HTR-8/SVneo (cell line): ENCODE data around the gene LDLRAD4.
A peak's percentile ranks its signal among the peaks of the same experiment; 100 is the strongest.

Source experiments
- DNase-seq: peaks from one replicate; pipeline ENCODE4 v3.0.0; 2011; ENCODE audit warnings: low spot score, mixed read lengths; ENCODE audit not compliant: insufficient read length
- FAIRE-seq: peaks from 2 replicates; lab custom pipeline; 2011; peaks lifted over from hg19 to GRCh38; lab: Jason Lieb, UNC

LDLRAD4 gene

GRCh38 chr18:13435586-13436333 lies 217.2 kb downstream of the LDLRAD4 start:
- FAIRE-seq: no peak
- DNase-seq: peak; percentile 40

- FAIRE-seq (no peak), DNase-seq (no peak)
Measured at GRCh38 chr18:13436576-13436975, 218.0 kb downstream of the LDLRAD4 start.

DNA sequence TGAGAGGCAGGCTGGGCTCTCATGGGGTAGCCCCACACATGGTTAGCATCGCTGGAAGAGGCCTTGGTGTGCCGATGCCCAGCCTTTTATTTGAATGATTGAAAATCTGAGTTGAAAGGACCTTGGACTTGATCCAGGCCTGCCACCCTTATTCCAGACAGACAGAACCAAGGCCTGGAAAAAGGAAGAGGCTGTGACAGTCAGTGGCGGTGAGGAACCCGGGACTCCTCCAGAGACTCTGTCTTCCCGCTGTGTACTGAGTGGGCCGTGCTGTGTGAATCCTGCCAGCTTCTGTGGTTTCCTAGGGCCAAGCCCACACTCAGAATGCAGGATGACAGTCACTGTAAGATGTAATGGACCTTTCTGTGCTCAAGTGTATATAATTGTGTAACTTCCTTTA lies 218.5 kb downstream of the LDLRAD4 start:
- DNase-seq (no peak), FAIRE-seq (no peak)

DNA sequence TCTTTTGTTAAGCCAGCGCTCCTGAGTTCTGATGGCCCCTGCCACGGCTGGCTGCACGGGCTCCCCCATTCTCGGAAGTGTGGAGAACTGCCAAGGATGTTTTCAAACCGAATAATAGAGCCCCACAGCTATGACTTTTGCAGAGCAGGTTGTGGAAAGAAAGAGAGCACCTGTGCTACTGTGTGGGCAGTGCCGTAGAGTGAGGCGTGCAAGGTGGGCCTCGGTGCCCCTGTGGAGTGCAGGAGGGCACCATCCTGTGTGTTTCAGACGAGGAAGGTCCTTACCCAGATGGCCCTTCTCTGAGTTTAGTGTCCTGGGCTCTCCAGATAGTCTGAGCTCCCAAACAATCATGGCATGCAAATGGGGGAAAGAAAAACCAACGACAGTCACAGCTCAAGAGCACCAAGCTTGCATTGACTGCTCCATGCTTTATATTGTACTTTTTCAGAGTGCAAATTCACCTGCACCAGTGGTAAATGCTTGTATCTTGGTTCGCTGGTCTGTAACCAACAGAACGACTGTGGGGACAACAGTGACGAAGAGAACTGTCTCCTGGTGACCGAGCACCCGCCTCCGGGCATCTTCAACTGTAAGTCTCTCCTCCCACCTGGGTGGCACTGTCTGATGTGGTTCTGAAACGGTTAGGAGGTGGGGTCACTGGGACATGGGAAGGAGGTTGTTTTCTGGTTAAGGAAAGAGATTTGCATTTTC lies 219.4 kb downstream of the LDLRAD4 start:
- FAIRE-seq: no peak
- DNase-seq: no peak

GRCh38 chr18:13438507-13439056 lies 220.0 kb downstream of the LDLRAD4 start:
- DNase-seq (no peak), FAIRE-seq (no peak)

- DNase-seq: no peak
- FAIRE-seq: no peak
Measured at GRCh38 chr18:13439461-13439860, 220.9 kb downstream of the LDLRAD4 start.

GRCh38 chr18:13440277-13441248 lies 222.0 kb downstream of the LDLRAD4 start:
- FAIRE-seq: no peak
- DNase-seq: no peak

GRCh38 chr18:13441736-13442135 lies 223.2 kb downstream of the LDLRAD4 start:
- no peak for DNase-seq
- no peak for FAIRE-seq

DNA sequence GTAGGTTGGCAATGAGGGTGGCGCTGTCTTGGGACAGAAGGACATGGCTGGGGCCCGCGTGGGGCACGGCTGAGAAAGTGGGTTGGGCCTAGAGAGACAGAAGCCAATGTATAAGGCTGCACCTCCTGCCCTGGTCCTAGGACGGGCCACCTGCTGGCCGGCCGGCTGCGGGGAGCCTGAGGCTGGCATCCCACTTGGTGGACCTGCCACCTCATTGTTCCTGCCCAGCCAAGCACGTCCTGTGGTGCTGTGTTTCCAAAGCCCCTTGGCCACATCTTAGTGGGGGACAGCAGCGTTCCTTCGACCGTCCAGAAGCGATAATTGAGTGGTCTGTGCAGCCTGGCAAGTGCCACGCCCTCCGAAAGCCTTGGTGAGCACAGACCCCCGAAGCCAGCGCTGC lies 223.9 kb downstream of the LDLRAD4 start:
- no peak for DNase-seq
- no peak for FAIRE-seq

- FAIRE-seq (no peak), DNase-seq (no peak)
Measured at GRCh38 chr18:13443552-13443951, 225.0 kb downstream of the LDLRAD4 start.

DNA sequence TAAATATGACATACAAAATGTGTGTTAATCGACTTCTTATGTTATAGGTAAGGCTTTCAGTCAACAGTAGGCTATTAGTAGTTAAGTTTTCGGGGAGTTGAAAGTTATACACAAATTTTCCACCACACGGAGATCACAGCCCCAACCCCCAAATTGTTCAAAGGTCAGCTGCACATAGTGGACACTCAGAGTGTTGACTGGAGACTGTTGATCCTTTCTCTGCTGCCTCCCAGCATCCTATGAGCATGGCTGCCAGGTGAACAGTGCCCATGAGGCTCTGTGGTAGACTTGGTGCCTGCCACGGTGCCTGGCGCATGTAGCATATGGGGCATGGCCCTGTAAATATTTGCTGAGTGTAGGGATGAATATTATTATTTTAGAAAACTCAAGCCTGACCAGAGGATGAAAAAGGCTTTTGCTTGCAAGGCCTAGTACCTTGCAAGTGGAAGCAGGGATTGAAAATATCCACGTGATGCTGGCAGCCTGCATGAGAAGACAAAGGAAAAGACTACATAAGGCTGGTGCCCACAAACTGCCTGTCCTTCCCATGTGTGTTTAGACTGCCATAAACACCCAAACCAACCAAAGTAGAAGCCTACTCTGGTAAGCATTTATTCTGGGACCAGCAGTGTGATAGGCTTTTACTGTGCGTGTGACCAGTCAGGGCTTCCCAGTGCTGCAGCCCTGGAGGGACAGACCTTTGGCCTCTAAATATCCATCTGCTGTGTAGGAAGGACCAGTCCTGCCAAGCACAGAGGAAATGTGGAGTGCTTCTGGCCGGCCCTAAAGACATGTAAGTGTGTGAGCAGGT lies 226.1 kb downstream of the LDLRAD4 start:
- DNase-seq (no peak), FAIRE-seq (no peak)

DNA sequence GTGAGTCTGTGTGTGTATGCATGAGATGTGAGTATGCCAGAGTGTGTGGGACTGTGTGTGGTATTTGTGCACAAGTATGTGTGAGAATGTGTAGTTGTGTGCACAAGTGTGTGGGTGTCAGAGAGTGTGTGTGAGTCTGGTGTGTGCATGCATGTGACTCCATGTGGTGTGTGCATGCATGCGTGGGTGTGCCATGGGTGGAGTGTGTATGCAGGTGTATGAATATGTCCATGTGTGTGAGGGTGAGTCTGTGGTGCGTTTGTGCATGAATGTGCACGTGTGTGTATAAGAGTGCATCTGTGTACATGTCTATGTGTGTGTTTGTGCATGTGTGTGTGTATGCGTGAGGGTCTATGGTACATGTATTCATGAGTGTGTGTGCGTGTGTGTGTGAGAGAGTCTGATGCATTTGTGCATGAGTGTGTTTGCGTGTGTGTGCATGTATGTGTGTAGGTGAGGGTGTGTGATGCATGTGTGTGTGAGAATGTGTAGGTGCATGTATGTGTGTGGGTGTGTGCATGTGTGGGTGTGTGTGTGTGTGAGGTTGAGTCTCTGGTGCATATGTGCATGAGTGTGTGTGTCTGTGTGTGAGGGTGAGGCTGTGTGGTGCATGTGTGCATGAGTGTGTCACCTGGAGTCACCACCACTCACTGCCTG lies 226.8 kb downstream of the LDLRAD4 start:
- DNase-seq: no peak
- peak; percentile 51 for FAIRE-seq

- FAIRE-seq (no peak), DNase-seq (no peak)
Measured at GRCh38 chr18:13446024-13446423, 227.5 kb downstream of the LDLRAD4 start.

DNA sequence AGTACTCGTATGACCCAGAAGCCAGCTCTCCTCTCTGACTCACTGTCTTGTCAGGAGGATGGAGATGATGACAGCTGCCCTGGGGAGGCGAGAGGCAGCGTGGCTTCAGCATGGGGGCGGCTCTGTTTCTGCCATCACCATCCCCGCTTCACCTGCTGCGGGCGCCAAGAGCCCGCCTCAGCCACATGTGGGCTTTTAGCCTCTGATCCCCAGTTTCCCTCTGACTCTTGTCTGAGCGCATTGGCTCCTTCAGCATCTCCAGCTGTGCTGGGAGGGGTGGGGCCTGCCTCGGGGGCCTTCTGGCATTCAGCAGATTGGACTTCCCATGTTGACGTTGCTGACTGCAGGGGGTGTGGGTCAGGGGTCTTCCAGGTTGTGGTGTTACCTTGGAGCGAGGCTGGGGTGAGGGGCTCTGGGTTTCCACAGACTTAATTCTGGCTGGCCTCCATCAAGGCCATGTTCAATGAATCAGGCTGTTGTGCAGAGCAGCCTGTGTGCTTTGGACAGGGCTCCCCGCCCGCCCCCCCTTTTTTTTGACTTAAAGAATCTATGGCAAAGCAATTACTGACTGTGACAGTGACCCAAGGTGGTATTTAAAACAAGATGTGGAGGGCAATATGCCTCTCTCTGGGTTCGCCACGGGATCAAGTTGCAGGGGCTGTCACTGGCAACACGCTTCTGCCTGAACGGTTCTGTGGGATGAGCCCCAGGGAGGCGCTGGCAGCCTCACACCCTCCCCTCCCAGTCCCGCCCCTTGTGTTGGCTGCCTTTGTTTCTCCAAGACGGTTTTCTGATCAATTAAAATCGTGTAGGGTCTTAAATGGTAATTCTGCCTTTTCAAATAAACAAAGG lies 228.3 kb downstream of the LDLRAD4 start:
- DNase-seq (no peak), FAIRE-seq (no peak)

DNA sequence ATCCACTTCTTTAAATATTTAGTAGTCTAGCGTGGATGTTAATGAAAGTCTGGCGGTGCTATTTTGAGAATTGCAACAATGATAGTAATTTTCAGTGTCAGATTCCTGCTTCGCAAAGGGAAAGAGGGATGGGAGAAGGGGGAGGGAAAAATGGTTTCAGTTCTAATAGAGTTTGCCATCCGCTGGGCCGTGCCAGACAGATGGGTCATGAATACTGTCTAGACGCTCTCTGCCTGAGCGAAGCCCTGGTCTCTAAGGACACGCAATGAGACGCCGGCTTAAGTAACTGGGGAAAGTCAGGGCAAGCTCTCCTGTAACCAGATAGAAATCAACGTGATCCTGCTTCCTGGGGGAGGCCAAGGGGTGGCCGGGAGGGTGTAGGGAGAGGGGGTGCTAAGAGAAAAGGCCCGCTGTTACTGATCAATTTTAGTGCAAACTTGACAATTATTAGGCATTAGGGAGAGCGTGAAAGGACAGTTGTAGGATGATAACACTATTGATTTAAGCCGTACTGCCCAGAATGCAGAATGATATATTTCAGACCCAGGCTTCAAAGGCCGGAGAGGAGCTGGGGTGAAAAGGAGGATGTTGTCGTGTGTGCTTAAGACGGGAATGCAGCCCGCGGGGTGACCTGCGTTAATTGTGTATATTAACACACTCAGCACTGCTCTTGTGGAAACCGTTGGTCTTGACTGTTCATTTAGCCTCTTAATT lies 229.2 kb downstream of the LDLRAD4 start:
- FAIRE-seq: no peak
- DNase-seq: no peak

- FAIRE-seq (no peak), DNase-seq (no peak)
Measured at GRCh38 chr18:13448335-13448795, 229.8 kb downstream of the LDLRAD4 start.

DNA sequence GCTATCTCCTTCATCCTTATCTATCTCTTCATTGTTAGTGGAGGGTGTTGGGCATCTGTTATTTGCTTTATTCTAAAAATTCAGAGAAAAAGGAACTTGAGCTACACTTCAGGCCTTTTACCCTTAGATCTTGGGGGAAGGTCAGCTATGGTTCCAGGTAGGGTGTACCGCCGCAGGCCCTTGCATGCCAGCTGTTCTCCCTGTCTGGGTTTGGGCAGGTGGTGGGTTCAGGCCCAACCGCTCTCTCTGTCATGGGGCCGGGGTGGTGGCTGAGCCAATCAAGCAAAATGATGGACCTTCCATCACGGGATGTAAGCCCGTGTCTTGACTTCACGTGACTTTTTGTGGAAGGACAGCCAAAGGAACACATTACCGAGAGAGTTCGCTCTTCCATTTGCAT lies 231.1 kb downstream of the LDLRAD4 start:
- FAIRE-seq: no peak
- DNase-seq: no peak
